Lower leg skin (tissue), 4 donors: ENCODE measurements around the gene GRIA1. TPM values are rescaled to one million over a fixed set of nuclear protein-coding genes. Genes with fewer than 3 reads are reported as not detected.

ENCODE experiments used
- DNase-seq, 2 donors: peaks; one replicate each; pipeline ENCODE4 v3.0.0-alpha.2; 2019; ENCODE audit warnings: low spot score in 2 of 2
- H3K4me3 ChIP-seq: fragments of 200-600 bp; sonication (generic); 2 replicates; pipeline ENCODE4 v1.5.1; 2017; ENCODE audit warnings: mild to moderate bottlenecking, low read depth; ENCODE audit not compliant: poor library complexity, severe bottlenecking
- CTCF ChIP-seq, 3 donors: fragments of 450-650 bp; IDR thresholded peaks; one replicate each; pipeline ENCODE4 v1.5.1; 2016; ENCODE audit warnings: antibody characterized with exemption in 3 of 3, mild to moderate bottlenecking in 3 of 3, moderate library complexity in 2 of 3
- POLR2A ChIP-seq, 2 donors: fragments of 450-650 bp; IDR thresholded peaks; one replicate each; pipeline ENCODE4 v1.6.1; 2016 to 2017; ENCODE audit warnings: antibody characterized with exemption in 2 of 2, mild to moderate bottlenecking in 1 of 2, moderate library complexity in 1 of 2
- whole genome bisulfite sequencing, 2 donors: methylation state at CpG; one replicate each; pipeline ENCODE4 v1.1.5; 2018; 5-methylcytosine and 5-hydroxymethylcytosine counted together
- intact Hi-C: fragments of 100-400 bp; cut with DNase I; formaldehyde crosslinking; loops from one replicate; pipeline ENCODE4 v1.15.0; 2023; ENCODE audit warnings: low total_unique reads
- total RNA-seq, 4 donors: library from RNA; depleted of rRNA; stranded (reverse); fragments of >200 nt; gene quantifications; one replicate each; pipeline ENCODE4 v1.1.0, GENCODE V29; 2016

Gene GRIA1
- total RNA-seq, 4 donors from 2014 or later: 0.08 to 2.3 (median 0.40) TPM

- intact Hi-C loops: no loop called here
- TF ChIP-seq POLR2A (IDR thresholded peaks at IDR 0.05): no peak
- no peak for TF ChIP-seq CTCF (IDR thresholded peaks at IDR 0.05)
- DNase-seq: no peak
- WGBS, 2 donors: 0 to 3% methylated on average over 1 of the region's 1 CpG
- no peak overlapping the region for H3K4me3 ChIP-seq
These were observed 61.1 kb downstream of the GRIA1 start for GRCh38 chr5:153551537-153552079.

GRCh38 chr5:153552886-153553285 lies 62.4 kb downstream of the GRIA1 start:
- intact Hi-C loops: no loop called here
- no peak for DNase-seq
- no peak overlapping the region for H3K4me3 ChIP-seq
- TF ChIP-seq CTCF (IDR thresholded peaks at IDR 0.05) (no peak), POLR2A (IDR thresholded peaks at IDR 0.05) (no peak)

GRCh38 chr5:153555420-153556114 lies 65.1 kb downstream of the GRIA1 start:
- DNase-seq: no peak
- no peak overlapping the region for H3K4me3 ChIP-seq
- intact Hi-C loops: no loop called here
- no peak for TF ChIP-seq POLR2A (IDR thresholded peaks at IDR 0.05)
- TF ChIP-seq CTCF (IDR thresholded peaks at IDR 0.05): no peak
- 52 to 63% methylated on average over 6 of the region's 6 CpGs for WGBS, 2 donors

- no peak for DNase-seq
- no peak for TF ChIP-seq POLR2A (IDR thresholded peaks at IDR 0.05)
- no peak for TF ChIP-seq CTCF (IDR thresholded peaks at IDR 0.05)
- 60 to 90% methylated on average over 3 of the region's 3 CpGs for WGBS, 2 donors
- H3K4me3 ChIP-seq: no peak overlapping the region
- intact Hi-C loops: no loop called here
These were observed 68.5 kb downstream of the GRIA1 start for GRCh38 chr5:153558957-153559356.

- no peak overlapping the region for H3K4me3 ChIP-seq
- WGBS, 2 donors: 29 to 57% methylated on average over 1 of the region's 1 CpG
- intact Hi-C loops: no loop called here
- DNase-seq: no peak
- TF ChIP-seq CTCF (IDR thresholded peaks at IDR 0.05): no peak
- TF ChIP-seq POLR2A (IDR thresholded peaks at IDR 0.05): no peak
These were observed 69.5 kb downstream of the GRIA1 start for GRCh38 chr5:153559926-153560325.

- TF ChIP-seq POLR2A (IDR thresholded peaks at IDR 0.05) (no peak), CTCF (IDR thresholded peaks at IDR 0.05) (no peak)
- DNase-seq: no peak
- 13 to 53% methylated on average over 1 of the region's 1 CpG for WGBS, 2 donors
- intact Hi-C loops: no loop called here
- no peak overlapping the region for H3K4me3 ChIP-seq
These were observed 71.7 kb downstream of the GRIA1 start for GRCh38 chr5:153562189-153562588.
